Endothelial cell (in vitro differentiated cells): ENCODE results near the gene PLXNA2. TPM values are rescaled to one million over a fixed set of nuclear protein-coding genes. Genes with fewer than 3 reads are reported as not detected.

Source experiments
- DNase-seq: peaks from one replicate; pipeline ENCODE4 v3.0.0; 2021; ENCODE audit warnings: low spot score
- H3K27ac Mint-ChIP-seq: one replicate; pipeline ENCODE4 v1.8.0; 2021; ENCODE audit warnings: mixed read lengths, inconsistent platforms; ENCODE audit not compliant: unreplicated experiment
- H3K27me3 Mint-ChIP-seq: one replicate; pipeline ENCODE4 v1.8.0; 2021; ENCODE audit warnings: mild to moderate bottlenecking, moderate library complexity, mixed read lengths, inconsistent platforms; ENCODE audit not compliant: unreplicated experiment
- H3K36me3 Mint-ChIP-seq: one replicate; pipeline ENCODE4 v1.8.0; 2021; ENCODE audit warnings: mild to moderate bottlenecking, low read depth, mixed read lengths, inconsistent platforms; ENCODE audit not compliant: unreplicated experiment
- H3K4me1 Mint-ChIP-seq: one replicate; pipeline ENCODE4 v1.8.0; 2021; ENCODE audit warnings: mild to moderate bottlenecking, mixed read lengths, inconsistent platforms; ENCODE audit not compliant: unreplicated experiment
- H3K4me3 Mint-ChIP-seq: one replicate; pipeline ENCODE4 v1.8.0; 2021; ENCODE audit warnings: mild to moderate bottlenecking, mixed read lengths, inconsistent platforms; ENCODE audit not compliant: unreplicated experiment
- H3K9me3 Mint-ChIP-seq: one replicate; pipeline ENCODE4 v1.8.0; 2021; ENCODE audit warnings: mixed read lengths, inconsistent platforms; ENCODE audit not compliant: unreplicated experiment
- CTCF ChIP-seq: fragments of 200-600 bp; sonication (generic); IDR thresholded peaks from one replicate; pipeline ENCODE4 v1.5.0; 2021; ENCODE audit warnings: antibody characterized with exemption; ENCODE audit not compliant: unreplicated experiment
- total RNA-seq: library from RNA; stranded (reverse); fragmentation: NEBNext Ultra II Directional; extraction: Animal tissue kit (Norgen Biotek cat#: 25700); gene quantifications from one replicate; pipeline ENCODE4 v1.2.1, GENCODE V29; 2021; ENCODE audit not compliant: unreplicated experiment

PLXNA2 gene
- total RNA-seq, 1 donor from 2014 or later, result 25.6 TPM

- Mint-ChIP-seq H3K27me3 (peaks cover 5% of the 10 kb centered on the region), H3K36me3 (peaks cover 7% of the 10 kb centered on the region), H3K27ac (peak overlapping the region; percentile 61), H3K9me3 (no peaks in the 10 kb centered on the region), H3K4me1 (peaks cover 56% of the 10 kb centered on the region), H3K4me3 (no peak overlapping the region)
- no peak for TF ChIP-seq CTCF
- DNase-seq, result no peak
Observed at GRCh38 chr1:208208132-208208487, 36.1 kb downstream of the PLXNA2 start.

GRCh38 chr1:208207388-208208131 lies 36.6 kb downstream of the PLXNA2 start:
- TF ChIP-seq CTCF, result no peak
- Mint-ChIP-seq H3K4me3 (peak overlapping the region; percentile 49), H3K36me3 (peaks cover 11% of the 10 kb centered on the region), H3K27ac (peak overlapping the region; percentile 61), H3K27me3 (peaks cover 5% of the 10 kb centered on the region), H3K4me1 (peaks cover 52% of the 10 kb centered on the region), H3K9me3 (no peaks in the 10 kb centered on the region)
- DNase-seq, result no peak

GRCh38 chr1:208206092-208206698 lies 38.0 kb downstream of the PLXNA2 start:
- Mint-ChIP-seq H3K27me3 (peaks cover 5% of the 10 kb centered on the region), H3K27ac (no peak overlapping the region), H3K36me3 (peaks cover 11% of the 10 kb centered on the region), H3K4me3 (no peak overlapping the region), H3K4me1 (peaks cover 38% of the 10 kb centered on the region), H3K9me3 (no peaks in the 10 kb centered on the region)
- no peak for TF ChIP-seq CTCF
- DNase-seq, result no peak

GRCh38 chr1:208205216-208206013 lies 38.8 kb downstream of the PLXNA2 start:
- Mint-ChIP-seq H3K4me1 (peaks cover 35% of the 10 kb centered on the region), H3K27me3 (peaks cover 5% of the 10 kb centered on the region), H3K4me3 (no peak overlapping the region), H3K9me3 (no peaks in the 10 kb centered on the region), H3K36me3 (peaks cover 11% of the 10 kb centered on the region), H3K27ac (no peak overlapping the region)
- no peak for TF ChIP-seq CTCF
- no peak for DNase-seq
